ENCODE measurements around the gene LRP1B. TPM values are rescaled to one million over a fixed set of nuclear protein-coding genes. Genes with fewer than 3 reads are reported as not detected.

Gene LRP1B
- polyA plus RNA-seq, 6 donors from 2014 or later, result not detected

DNA sequence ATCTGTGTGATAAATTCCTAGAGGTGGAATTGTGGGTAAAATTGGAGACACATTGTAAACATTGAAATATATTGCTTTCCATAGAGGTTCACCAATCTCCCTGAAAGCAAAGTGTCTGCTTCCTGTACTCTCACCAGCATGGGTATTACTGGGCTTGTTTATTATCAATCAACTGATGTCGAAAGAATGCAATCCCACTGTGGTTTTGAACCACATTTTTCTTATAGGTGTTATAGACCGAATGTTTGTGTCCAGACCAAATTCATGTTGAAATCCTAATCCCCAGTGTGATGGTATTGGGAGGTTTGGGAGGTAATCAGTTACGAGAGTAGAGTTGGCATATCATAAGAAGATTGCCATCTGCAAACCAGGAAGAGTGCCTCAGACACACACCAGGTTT, 1212.4 kb downstream of the LRP1B start:
- Mint-ChIP-seq H3K36me3 (no peaks in the 10 kb centered on the region), H3K9me3 (peaks cover 0 to 6% (median 0%) of the 10 kb centered on the region in 7 donors)

DNA sequence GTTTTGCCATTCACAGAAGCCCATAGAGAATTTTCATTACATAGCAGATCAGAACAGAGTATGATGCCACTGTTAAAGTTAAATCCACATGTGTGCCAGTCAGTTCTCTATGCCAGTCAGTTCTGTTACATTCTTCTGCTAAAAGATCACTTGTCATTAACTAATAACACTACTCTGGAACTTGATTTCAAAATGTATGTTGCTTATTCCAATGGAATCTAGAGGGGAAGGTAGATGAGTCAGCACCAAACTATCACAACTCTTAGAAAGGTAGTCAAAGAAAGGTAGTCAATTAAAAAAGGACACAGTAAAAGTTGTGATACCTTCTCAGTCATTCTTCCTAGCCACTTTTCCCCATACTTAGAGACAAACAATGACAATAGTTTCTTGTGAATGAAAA, 1214.4 kb downstream of the LRP1B start:
- DNase-seq, result no peak
- no peaks in the 10 kb centered on the region for H3K4me1 Mint-ChIP-seq
- ATAC-seq (ENCODE audit: low read depth in 2 of 2), result no peak
- no peaks in the 10 kb centered on the region for H3K36me3 Mint-ChIP-seq
- no peaks in the 10 kb centered on the region for H3K27me3 Mint-ChIP-seq
- no peak overlapping the region for H3K27ac Mint-ChIP-seq
- H3K4me3 Mint-ChIP-seq, result no peak overlapping the region
- peaks cover 0 to 6% (median 0%) of the 10 kb centered on the region in 7 donors for H3K9me3 Mint-ChIP-seq

More for the DNA sequence above, 1212.4 kb downstream of the LRP1B start:
- DNase-seq (no peak), ATAC-seq (ENCODE audit: low read depth in 2 of 2) (no peak)
- no peak overlapping the region for H3K4me3 Mint-ChIP-seq
- no peak overlapping the region for H3K27ac Mint-ChIP-seq
- no peaks in the 10 kb centered on the region for H3K27me3 Mint-ChIP-seq
- H3K4me1 Mint-ChIP-seq, result no peaks in the 10 kb centered on the region

DNA sequence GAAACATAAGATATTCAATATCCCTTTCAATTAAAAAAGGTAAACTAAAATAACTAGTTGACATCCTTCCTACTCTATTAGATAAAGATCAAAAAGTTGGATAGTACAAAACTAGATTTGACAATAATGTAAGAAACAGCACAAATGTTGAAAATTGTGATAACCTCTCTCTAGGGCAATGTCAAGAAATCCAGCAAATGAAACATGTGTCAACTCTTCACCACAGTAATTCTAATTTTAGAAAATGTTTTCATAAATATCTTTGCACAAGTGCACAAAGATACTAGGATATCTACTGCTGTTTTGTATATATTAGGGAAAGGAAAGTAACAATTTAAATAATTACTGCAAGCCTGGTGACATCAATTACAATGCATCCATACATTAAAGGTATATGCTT, 1220.1 kb downstream of the LRP1B start:
- ATAC-seq (ENCODE audit: low read depth in 2 of 2), result no peak
- H3K9me3 Mint-ChIP-seq, result peaks cover 0 to 6% (median 0%) of the 10 kb centered on the region in 7 donors
- no peaks in the 10 kb centered on the region for H3K36me3 Mint-ChIP-seq
- H3K4me1 Mint-ChIP-seq, result no peaks in the 10 kb centered on the region
- H3K27ac Mint-ChIP-seq, result no peak overlapping the region
- no peak overlapping the region for H3K4me3 Mint-ChIP-seq
- H3K27me3 Mint-ChIP-seq, result no peaks in the 10 kb centered on the region
- DNase-seq, result no peak

DNA sequence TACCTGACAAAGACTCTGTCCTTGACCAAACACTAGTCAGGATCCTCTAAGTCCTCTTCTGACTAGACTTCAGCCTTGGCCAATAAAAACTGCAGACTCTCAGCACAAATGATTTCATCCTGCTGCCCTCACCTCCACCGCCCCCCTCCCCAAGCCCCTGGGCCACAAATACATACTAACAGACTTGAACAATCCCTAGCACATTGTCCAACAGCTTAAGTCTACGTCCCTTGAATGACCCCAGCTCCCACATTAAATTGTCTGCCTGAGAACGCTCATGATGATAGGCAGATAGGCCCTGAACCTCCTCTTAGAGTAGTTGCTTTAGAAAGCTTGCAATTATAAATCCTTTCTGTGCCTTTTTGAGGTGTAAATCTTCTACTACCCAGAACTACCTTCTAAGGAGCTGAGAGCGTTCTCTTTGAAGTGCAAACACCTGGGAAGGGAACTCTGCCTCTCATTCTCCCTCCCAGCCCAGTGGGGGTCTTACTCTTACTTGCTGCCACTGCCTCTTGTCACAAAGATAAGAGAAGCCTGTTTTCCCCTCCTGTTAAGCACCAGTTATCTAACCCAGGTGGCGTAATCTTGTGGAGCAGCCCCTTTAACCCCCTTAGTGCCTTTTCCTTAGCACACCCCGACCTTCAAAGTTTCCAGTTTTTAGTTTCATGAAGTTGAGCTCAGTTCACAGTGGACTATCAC, 1225.6 kb downstream of the LRP1B start:
- no peaks in the 10 kb centered on the region for H3K4me1 Mint-ChIP-seq
- no peak for ATAC-seq (ENCODE audit: low read depth in 2 of 2)
- H3K9me3 Mint-ChIP-seq, result peaks cover 0 to 2% (median 0%) of the 10 kb centered on the region in 7 donors
- DNase-seq, result no peak
- no peaks in the 10 kb centered on the region for H3K27me3 Mint-ChIP-seq
- H3K27ac Mint-ChIP-seq, result no peak overlapping the region
- no peaks in the 10 kb centered on the region for H3K36me3 Mint-ChIP-seq
- no peak overlapping the region for H3K4me3 Mint-ChIP-seq

DNA sequence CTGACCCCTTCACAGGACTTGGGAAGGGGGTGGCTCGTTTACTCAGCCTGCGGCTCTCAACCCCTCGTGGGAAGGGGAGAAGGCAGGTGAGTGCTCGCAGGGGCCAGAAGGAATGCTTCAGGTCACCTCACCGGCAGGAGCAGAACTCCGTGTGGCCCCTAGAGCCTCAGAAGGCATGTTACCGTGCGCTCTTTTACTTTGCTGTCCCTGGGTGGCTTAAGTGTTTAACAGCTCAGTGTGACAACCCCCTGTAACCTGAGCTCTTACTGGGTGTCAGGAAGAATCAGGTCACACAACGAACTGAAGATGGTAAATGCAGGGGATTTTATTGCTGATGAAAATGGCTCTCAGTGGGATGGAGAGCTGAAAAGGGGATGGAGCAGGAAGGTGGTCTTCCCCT, 1235.4 kb downstream of the LRP1B start:
- H3K4me1 Mint-ChIP-seq, result no peaks in the 10 kb centered on the region
- H3K27ac Mint-ChIP-seq, result no peak overlapping the region
- DNase-seq, result no peak
- no peaks in the 10 kb centered on the region for H3K27me3 Mint-ChIP-seq
- ATAC-seq (ENCODE audit: low read depth in 2 of 2), result no peak
- H3K9me3 Mint-ChIP-seq, result peaks cover 0 to 6% (median 0%) of the 10 kb centered on the region in 7 donors
- H3K4me3 Mint-ChIP-seq, result no peak overlapping the region
- no peaks in the 10 kb centered on the region for H3K36me3 Mint-ChIP-seq

DNA sequence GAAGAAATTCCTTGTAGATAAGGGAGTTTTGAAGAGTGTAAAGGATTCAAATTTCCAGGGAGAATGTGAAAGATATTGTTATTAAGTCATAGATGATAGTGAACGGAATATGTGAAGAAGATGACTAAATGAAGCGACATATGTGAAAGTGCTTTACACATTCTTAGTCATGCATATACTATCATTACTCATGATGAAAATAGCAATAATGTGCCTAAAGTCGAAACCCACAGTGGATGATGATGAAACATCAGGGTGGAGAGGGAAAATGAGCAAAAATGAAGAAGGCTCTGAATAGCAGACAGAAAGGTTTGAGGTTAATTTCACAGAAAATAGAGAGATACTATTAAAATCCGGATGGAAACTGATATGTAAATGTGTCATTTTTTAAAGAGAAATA, 1237.1 kb downstream of the LRP1B start:
- Mint-ChIP-seq H3K36me3 (no peaks in the 10 kb centered on the region), H3K27ac (no peak overlapping the region), H3K4me1 (no peaks in the 10 kb centered on the region), H3K4me3 (no peak overlapping the region), H3K27me3 (no peaks in the 10 kb centered on the region), H3K9me3 (peaks cover 0 to 6% (median 0%) of the 10 kb centered on the region in 7 donors)
- DNase-seq, result no peak
- no peak for ATAC-seq (ENCODE audit: low read depth in 2 of 2)

DNA sequence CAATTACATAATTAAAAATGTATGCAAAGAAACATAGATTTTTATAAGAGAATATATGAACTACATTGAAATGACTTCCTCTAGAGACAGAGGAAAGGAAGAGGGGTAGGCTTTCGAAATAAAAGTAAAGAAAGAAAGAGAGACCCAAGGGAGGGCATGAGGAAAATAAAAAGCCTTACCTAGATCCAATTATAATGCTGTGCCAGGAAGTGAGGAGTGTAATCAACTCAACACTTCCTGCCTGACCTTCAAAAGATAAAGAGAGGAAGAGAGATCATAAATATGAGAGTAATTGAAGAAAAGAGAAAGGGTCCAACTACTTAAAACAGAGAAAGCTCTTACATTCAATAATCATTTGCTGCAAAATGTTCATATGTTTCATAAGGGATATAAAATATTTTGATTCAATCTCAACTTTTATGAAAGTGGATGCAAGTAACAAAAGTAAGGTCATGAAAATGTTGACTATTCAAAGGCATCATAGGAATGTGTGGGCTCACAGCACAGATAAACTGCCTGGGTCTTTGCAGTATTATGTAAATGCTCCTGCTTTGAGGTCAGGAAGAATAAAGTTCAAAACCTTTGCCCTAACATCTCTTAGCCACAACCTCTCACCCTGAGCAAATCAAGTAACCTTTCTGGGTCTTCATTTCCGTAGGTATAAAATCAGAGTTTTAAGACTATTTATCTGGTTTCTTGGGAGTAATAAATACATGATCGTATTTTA, 1237.7 kb downstream of the LRP1B start:
- Mint-ChIP-seq H3K9me3 (peaks cover 0 to 6% (median 0%) of the 10 kb centered on the region in 7 donors), H3K27me3 (no peaks in the 10 kb centered on the region), H3K4me3 (no peak overlapping the region), H3K4me1 (no peaks in the 10 kb centered on the region), H3K27ac (no peak overlapping the region), H3K36me3 (no peaks in the 10 kb centered on the region)
- ATAC-seq (ENCODE audit: low read depth in 2 of 2) (no peak), DNase-seq (no peak)

DNA sequence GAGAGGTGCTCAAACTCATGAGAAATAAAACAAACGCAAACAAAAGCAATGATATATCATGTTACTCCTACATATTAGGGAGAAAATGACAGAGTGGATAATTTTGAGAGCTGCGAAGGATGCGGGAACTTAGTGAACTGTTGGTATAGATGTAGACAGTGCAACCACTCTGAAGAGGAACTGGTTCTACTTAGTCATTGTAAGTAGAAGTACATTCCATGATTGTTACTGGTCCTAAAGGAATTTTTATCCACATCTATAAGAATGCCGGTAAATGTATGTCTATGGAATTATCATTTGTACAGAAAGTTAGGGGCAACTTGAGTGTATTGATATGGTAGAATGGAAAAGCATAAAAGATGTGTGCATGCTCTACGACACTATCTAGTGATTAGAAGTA, 1238.4 kb downstream of the LRP1B start:
- no peak overlapping the region for H3K27ac Mint-ChIP-seq
- DNase-seq, result no peak
- no peaks in the 10 kb centered on the region for H3K4me1 Mint-ChIP-seq
- no peak for ATAC-seq (ENCODE audit: low read depth in 2 of 2)
- H3K9me3 Mint-ChIP-seq, result peaks cover 0 to 6% (median 3%) of the 10 kb centered on the region in 7 donors
- H3K4me3 Mint-ChIP-seq, result no peak overlapping the region
- no peaks in the 10 kb centered on the region for H3K27me3 Mint-ChIP-seq
- H3K36me3 Mint-ChIP-seq, result no peaks in the 10 kb centered on the region

DNA sequence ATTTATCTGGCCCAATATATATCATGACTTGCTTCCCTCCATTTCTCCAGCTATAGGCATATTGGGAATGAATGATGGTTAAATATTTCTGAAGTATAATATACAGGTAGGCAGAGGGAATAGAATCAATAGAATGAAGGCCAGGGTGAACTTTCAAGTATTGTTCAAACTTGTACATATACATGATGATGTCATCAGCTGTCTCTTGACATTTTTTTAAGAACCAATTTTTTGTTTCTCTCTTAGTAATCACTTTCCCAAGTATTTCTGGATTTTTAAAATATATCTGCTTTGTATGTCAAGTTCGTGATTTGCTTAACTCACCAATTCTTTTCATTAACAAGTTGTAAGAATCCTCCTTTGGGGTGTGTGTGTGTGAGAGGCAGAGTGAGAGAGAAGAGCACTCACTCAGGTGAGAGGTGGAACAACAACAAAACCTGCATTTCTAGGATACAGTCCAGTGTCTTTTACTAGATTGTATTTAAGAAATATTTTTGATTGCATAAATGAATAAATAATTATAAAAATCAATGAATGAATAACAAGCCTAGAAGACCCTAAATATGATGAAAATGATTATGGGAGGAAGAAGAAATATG, 1239.1 kb downstream of the LRP1B start:
- Mint-ChIP-seq H3K36me3 (no peaks in the 10 kb centered on the region), H3K4me3 (no peak overlapping the region), H3K27me3 (no peaks in the 10 kb centered on the region), H3K9me3 (peaks cover 0 to 5% (median 3%) of the 10 kb centered on the region in 7 donors), H3K4me1 (no peaks in the 10 kb centered on the region), H3K27ac (no peak overlapping the region)
- no peak for ATAC-seq (ENCODE audit: low read depth in 2 of 2)
- DNase-seq, result no peak

DNA sequence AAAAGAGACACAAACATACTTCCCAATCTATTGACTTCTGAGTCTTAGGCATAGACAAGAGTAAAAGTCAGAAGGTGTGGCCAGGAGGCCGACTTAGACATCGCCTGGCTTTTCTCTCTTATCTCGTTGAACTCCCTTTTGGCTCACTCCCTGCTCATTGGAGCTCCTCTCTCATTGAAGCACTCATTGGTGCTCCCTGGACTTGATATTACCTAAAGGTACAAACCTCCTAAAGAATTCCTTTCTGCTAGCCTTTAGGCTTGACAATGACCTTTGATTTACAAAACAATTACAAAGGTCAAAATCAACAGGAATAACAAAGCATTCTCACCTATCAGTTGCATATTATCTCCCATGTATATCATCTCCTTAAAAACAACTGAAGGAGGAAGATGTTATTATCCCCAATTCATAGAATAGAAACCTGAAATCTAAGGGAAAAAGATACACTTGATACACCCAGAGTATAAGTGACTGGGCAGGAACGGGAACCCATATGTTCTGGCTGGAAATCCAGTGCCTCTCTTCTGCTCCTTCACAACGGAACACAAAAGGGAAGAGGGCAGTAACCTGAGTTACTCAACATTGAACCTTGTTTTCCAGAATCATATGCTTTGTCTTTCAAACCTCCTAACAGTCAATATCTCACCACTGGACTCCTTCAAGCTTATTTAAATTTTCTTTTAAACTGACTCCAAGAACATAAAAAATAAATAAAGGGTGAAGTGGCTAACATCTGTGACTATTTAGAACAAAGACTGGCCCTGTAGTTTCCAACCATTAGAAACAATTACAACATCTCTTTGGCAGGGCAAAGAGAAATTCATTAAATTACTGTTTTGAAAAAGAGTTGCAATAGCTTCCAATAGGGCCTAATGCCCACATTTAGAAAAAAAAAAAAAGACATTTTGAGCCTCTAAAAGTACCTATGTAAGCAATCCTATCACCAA, 1247.9 kb downstream of the LRP1B start:
- H3K9me3 Mint-ChIP-seq, result peaks cover 0 to 3% (median 0%) of the 10 kb centered on the region in 7 donors
- no peaks in the 10 kb centered on the region for H3K4me1 Mint-ChIP-seq
- no peak overlapping the region for H3K27ac Mint-ChIP-seq
- ATAC-seq (ENCODE audit: low read depth in 2 of 2), result no peak
- no peak for DNase-seq
- H3K36me3 Mint-ChIP-seq, result no peaks in the 10 kb centered on the region
- H3K4me3 Mint-ChIP-seq, result no peak overlapping the region
- H3K27me3 Mint-ChIP-seq, result no peaks in the 10 kb centered on the region

DNA sequence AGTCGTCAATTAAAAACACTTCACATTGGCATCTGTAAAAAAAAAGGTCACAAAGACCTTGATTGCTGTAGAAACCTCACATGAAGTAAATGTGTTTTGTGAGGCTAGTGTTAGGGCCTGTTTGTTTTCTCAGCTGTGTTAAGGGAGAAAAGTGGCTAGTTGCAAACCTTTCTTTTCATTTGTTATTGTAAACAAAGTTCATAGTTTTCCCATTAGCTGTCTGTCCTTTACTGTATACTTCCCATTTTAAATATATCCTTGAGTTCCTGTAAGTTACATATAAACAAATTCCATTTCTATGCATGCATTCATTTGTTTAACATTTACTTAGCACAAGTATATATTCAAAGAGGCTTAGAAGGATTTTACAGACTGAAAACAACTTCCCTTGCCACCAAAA, 1250.2 kb downstream of the LRP1B start:
- H3K4me1 Mint-ChIP-seq, result no peaks in the 10 kb centered on the region
- no peak overlapping the region for H3K27ac Mint-ChIP-seq
- no peak for DNase-seq
- ATAC-seq (ENCODE audit: low read depth in 2 of 2), result no peak
- H3K36me3 Mint-ChIP-seq, result no peaks in the 10 kb centered on the region
- H3K4me3 Mint-ChIP-seq, result no peak overlapping the region
- peaks cover 0 to 20% (median 4%) of the 10 kb centered on the region in 7 donors for H3K9me3 Mint-ChIP-seq
- H3K27me3 Mint-ChIP-seq, result no peaks in the 10 kb centered on the region

DNA sequence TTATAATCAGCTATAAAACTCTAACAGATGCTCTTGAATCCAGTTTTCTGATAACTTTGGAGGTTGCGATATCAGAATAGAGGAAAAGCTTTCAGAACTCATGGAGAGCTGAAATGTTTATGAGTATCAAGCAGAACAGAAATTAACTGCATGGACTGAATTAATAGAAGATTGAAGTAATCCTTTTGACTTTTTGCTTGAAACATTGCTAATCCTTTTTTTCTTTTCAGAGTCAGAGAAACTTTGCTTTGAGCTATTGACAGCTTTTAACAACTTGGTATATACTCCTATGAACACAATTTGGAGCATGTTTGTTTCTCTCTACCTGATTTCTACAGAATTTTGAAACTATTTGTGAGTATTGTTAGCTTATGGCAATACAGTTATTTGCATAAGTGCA, 1254.8 kb downstream of the LRP1B start:
- no peak for ATAC-seq (ENCODE audit: low read depth in 2 of 2)
- Mint-ChIP-seq H3K4me3 (no peak overlapping the region), H3K9me3 (peaks cover 0 to 20% (median 4%) of the 10 kb centered on the region in 7 donors), H3K27me3 (no peaks in the 10 kb centered on the region), H3K27ac (no peak overlapping the region), H3K4me1 (no peaks in the 10 kb centered on the region), H3K36me3 (no peaks in the 10 kb centered on the region)
- no peak for DNase-seq

DNA sequence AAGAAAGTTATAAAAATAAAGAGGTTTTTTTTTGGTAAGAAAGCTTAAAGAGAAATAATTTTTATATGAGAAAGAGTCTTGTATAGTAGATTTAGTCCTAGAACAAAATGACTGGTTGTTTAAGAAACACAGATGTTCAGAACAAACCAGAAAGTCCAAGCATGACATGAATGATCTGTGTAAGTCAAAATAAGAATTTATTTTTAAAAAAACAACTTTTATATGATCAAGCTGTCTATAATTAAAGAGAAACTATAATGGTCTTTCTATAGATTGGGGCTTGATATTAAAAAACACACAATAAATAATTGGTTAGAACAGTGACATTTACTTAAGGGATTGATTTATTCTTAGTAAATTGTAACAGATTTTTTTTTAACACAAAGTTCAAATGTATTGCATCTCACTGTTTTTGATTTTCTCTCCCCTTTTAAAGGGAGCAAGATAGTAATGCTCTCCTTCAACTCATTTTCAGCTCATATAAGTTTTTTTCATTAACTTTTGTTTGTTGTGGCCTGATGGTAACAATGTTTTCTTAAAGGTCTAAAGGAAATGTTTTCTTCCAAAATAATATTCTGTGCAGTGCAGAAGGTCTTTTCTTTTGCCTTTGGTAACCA, 1256.8 kb downstream of the LRP1B start:
- H3K4me3 Mint-ChIP-seq, result no peak overlapping the region
- peaks cover 3 to 33% (median 4%) of the 10 kb centered on the region in 7 donors for H3K9me3 Mint-ChIP-seq
- DNase-seq (no peak), ATAC-seq (ENCODE audit: low read depth in 2 of 2) (no peak)
- H3K27me3 Mint-ChIP-seq, result no peaks in the 10 kb centered on the region
- H3K36me3 Mint-ChIP-seq, result no peaks in the 10 kb centered on the region
- no peaks in the 10 kb centered on the region for H3K4me1 Mint-ChIP-seq
- H3K27ac Mint-ChIP-seq, result no peak overlapping the region
